NCI-H526 (cell line): ENCODE results near the gene HESX1.
A peak's percentile ranks its signal among the peaks of the same experiment; 100 is the strongest.

ENCODE experiments used
- DNase-seq, 2 experiments: peaks; one replicate each; lab custom pipeline; 2025; lab: John Stamatoyannopoulos, UW

The HESX1 gene

DNA sequence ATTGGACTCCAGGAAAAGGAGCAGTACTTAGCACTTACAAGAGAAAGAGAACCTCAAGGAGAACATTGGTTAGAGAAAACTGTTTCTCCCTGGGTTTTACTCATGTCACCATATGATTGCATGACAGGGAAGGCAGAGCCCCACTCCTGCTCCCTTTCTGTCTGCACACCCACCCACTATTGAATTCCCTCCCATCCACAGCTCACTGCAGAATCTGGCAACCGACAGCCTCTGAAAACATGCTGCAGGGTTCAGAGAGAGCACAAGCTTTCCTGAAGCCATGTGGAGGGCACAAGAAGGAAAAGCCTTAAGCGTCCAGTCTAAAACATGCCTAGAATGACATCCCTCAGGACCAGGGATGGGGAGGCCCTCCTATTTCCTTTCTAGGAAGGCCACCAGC, 31.6 kb downstream of the HESX1 start:
- DNase-seq: no peak

DNA sequence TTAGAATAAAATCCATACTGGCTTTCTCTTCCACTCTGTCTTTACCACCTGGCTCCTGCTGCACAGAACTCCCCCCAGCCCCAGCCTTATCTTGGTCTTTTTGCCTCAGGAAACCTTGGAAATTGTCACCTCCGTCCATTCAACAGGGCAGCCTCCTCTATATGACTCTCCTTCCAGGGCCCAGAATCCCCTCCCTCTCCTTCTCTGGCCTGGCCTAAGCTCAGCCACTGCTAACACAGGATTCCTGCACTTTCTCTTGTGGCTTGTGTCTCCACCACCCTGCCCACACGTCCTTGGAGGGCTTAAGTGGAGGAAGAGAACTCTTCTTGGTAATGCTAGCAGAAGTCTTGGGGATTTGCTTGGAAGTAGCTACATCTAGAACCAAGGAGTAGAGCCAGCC, 33.1 kb downstream of the HESX1 start:
- DNase-seq: no peak

DNA sequence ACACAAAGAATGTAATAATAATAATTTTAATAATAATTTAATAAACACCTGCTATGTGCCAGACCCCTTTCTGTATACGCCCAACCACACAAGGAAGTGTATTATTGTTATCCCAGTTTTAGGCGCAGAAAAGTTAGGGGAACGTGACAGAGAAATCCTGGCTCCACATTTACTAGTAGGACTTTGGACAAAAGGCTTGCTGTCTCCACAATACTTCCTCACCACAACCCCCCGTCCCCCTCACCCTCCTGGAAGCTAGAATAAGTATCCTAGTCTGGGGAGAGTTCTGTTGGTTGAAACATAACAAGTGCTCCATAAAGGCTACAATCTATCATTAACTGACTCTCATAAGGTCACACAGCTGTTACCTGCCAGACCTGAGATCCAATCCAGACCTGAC, 34.1 kb downstream of the HESX1 start:
- no peak for DNase-seq

DNA sequence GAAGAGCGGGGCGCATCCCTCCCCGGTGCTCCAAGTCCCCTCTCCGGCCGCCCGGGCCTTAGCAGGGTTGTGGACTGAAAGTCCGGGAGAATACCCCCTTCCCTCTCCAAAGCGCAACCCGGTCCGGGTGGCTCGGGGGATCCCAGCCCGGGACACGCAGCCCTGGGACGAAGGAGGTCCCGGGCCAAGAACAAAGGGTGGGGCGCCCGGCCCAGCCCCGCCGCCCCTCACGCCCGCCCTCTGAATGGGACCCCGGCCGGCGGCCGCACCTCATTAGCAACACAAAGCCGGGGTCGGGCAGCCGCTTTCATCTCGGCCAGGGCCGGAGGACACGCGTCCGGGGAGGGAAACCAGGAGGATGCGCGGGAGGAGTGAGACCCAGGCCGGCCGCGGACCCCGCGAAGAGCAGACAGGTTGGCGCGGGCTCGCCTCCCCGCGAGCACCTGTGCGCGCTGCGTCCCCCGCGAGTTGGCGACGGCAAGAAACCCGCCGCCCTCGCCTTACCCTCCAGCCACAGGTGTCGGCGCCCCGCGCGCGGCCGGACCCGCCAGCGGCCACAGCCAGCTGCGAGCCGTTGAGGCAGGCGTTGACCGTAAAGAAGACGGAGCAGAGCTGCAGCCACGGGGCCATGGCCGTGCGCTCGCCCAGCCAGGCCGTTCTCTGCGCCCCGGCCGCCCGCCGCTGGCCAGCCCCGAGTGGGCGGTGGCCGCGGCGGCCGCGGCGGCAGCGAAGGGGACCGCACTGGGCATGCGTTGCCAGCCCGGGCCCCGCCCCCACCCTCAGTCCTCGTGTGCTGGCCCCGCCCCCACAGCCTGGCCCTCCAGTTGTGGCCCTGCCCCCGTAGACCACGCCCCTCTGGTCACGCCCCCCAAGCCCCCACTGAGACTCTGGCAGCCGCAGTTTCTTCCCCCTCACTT, 34.9 kb downstream of the HESX1 start, which contains the start of gene IL17RD:
TSS of gene IL17RD (minus strand) at position 697 of the 917 bp plus-strand sequence. CDS start at position 630, 67 bp downstream.
- DNase-seq: peak; percentile 19 to 88

DNA sequence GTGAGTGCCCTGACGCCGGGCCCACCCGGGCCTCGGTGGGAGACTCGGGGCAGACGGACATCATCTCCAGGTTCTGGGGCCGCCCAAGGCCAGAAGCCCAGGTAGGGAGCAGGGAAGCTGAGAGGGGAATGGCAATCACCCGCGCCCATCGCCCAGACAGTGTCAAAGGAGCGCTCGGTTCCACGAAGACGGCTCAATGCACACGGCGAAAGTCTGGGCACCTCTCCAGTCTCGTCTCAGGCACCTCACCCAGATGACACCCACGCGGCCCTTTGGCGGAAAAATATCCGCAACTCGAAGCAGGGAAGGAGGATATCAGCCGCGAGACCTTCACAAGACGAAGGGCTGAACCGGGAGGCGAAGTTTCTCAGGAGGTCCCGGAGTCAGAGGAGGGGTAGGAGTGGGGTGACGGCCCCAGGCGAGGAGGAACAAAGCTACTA, 35.5 kb downstream of the HESX1 start:
- DNase-seq: no peak

DNA sequence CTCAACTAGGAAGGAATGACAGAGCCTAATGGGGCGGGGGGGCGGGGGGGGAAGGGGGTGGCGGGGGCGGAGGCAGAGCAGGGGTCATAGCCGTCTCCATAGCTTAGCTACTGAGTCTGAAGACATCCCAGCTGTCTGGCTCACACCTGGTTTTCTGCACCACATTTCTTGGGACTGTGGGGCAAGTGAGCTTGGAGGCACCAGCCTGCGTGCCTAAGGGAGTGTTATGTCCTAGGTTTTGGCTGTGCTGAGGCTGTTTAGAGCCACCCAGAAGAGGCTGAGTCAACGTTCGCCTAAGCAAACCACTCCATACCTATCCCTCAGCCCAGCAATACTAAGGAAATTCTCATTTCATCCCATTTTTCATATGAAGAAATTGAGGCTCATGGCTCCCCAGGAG, 36.0 kb downstream of the HESX1 start:
- DNase-seq: peak in 1 of 2 experiments; percentile 7

DNA sequence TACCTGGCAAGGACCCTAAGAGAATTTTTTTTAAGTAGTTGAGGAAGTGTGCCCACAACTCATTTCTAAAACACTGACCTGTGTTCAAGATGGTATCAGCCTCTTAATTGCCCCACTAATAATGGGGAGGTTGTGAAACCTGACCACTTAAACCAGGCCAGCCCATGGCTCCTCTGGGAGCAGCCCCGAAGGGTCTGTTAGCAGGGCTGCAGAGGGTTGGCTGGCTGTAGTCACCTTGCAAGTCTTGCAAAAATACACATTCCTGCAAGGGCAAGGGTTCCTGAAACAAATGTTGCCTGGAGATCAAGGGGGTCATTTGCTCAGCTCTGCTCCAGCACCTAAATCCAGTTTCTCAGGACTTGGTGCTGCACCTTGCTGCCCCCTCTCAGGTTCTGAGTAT, 37.9 kb downstream of the HESX1 start:
- DNase-seq: no peak

DNA sequence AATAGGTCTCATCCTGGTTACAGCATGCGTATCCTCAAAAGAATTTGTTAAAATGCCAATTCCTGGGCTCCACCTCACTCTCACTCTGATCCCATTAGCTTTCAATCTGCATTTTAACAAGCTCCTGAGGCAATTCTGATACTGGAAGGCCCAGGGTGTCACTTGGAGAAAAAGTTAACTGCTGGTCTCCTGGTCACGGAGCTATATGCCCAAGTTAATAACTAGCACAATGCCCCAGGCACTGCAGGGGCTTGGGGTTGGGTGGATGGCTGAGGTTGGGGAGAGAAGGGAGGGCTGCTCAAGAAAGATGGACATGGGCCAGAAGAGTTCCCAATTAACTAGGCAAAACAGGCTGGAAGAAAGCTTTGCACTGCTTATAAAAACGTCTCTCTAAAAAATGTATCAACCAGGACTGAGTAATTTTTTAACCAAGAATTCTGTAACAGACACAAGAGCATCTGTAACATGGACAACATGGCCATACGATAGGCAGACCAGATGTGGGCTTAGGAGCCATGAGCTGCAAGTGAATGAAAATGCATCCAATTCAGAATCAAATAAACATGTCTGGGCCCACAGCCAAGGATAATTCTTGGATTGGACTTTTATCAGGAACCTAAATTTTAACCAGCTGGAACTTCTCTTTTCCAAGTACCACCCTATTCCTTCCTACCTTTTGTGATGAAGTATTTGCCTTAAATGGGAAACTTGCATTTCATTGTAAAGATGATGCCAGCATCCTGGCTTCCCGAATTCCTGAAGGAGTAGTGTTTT, 38.8 kb downstream of the HESX1 start:
- DNase-seq: no peak

DNA sequence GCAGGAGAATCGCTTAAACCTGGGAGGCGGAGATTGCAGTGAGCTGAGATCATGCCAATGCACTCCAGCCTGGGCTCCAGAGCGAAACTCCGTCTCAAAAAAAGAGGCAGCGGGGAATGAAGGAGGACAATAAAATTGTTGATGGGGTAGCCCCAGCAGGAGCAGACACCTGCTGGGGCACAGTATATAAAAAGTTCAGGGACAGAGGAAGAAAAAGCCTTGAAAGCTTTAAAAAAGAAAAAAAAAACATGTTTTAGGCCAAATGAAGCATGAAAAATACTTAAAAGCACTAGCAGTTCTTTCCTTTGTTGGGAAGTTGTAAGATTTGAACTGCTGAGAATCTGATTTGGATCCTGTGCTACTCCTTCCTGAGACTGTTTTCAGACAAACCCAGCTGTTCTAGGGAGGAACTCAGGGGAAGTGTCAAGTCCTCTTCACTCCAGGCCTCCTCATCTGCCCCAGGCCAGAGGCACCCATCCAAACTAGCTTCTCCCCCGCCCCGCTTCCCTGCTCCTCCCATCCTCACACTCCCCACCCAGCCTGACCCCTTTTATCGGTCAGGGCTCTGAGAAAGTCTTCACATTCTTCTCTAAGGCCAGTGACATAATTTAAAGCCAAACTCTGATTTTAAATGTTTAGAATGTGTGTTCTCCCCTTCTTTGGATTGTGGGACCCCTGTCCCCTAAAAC, 39.6 kb downstream of the HESX1 start:
- DNase-seq: no peak

DNA sequence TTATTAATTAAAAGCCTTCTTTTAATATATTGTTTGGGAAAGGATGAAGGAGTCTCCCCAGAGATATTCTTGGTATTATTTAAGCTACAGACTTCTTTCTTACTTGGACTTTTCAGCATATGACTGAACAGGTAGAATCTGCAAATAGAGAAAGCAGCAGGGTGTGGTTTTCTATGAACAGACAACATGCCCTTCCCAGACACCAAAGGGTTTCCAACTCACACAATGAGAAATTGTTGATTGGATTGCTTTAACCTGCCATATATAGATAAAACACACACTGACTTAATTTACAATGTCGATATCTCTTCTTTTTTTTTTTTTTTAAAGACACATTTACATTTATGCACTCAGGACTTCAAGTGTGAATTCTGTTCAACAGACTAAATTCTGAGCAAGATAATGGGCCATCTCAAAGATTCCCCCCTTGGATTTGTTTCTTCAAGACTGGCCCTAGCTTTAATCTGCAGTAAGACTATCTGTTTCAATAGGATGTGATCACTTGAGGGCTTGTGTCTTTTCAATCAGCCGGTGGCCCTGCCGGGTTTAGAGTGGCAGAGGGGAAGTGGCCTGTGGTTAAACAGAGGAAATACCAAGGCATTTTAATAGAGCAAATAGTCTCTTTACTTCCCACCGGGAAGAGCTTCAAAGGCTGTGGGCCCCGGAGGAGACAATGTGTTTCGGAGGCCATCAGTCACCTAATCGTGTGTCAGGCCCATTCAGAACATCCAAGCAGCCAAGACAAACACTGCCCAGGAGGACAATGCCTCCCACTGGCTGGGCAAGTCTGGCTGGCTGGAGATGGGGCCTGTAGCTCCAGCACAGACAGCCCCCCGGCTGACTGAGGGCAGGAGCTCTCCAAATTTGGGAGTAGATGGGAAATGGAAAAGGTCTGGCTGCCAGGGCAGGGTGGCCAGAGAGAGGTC, 40.7 kb downstream of the HESX1 start:
- no peak for DNase-seq

DNA sequence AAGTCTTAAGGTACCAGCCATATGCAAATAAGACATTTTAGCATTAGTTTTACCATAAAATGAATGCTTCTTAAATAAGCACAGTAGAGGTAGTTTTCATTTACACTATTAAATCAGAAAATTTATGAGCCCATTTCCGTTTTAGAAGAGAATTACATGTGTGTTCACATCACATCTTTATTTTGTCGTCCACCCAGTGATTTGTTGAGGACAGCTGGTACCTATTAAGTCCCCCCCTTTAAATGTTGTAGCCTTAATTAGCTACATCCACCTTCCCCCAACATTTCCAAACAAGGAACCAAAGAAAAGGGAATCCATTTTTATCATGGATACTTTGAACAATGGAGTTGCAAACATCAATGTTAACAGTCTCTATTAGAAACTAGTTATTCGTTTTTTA, 41.5 kb downstream of the HESX1 start:
- DNase-seq: no peak

DNA sequence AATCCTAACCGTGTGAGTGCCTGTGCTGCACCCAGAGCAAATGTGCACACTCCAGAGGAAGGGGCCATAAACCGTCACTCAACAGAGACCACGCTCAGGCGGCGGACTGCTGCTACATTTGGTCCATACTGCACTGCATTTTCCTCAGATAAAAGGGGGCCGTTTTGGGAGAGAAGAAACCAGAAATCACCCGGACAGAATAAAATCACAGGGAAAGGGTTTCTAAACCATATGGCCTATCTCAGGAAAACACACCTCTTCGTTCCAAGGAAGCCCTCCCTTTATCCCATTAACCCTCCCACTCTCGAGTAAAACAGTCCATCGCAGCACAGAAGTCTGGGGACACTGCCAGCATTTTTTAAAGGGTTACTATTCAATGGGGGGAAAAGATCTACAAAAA, 42.2 kb downstream of the HESX1 start:
- DNase-seq: no peak

DNA sequence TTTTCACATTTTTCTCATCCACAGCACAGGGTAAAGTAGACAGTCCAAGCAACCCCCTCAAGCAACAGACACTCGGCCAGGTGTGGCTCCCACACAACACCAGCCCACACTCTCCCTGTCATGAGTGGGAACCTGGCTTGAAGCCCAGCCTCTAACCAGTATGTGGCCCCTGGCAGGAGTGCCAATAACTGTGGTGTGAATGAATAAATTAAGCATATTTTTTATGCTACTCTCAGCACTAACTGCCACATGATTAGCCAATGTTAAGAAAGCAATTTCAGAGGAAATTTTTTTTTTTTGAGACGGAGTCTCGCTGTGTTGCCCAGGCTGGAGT, 44.5 kb downstream of the HESX1 start:
- no peak for DNase-seq

DNA sequence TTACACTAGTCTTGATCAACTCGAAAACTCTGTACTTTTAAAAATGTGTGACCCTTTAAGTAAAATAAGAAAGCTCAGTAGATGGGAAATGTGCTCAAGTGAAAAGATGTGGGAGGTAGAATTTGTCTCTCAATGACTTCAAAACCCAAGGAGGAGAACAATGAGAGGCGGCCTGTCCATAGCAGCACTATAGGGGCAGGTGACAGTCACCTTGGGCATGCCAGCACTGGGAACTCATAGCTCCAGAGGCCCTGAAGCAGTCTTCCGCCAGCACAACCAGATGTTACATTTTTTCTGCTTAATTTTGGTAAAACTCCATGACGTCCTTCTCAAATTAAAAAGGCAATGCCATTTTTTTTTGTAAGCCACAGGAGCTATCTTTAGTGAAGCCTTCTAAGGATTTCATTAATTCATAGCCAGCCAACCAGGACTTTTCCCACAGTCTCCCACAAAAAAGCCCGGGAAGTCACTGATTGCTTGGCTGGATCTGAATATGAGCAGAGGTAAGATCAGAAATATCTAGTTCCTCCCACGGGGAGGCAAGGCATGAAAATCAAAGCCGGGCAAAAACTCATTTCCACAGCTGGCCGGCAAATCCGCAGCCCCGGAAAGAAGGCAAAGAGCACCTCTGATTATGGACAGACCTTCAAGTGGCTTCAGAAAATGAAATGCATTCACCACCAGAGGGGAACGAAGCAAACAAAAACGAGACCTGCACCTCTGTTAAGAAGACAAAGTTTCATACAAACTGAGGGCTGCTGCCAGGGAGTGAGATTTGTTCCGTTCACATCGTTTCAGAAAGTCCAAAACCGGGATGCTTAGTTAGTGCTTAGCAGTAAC, 45.1 kb downstream of the HESX1 start:
- no peak for DNase-seq

DNA sequence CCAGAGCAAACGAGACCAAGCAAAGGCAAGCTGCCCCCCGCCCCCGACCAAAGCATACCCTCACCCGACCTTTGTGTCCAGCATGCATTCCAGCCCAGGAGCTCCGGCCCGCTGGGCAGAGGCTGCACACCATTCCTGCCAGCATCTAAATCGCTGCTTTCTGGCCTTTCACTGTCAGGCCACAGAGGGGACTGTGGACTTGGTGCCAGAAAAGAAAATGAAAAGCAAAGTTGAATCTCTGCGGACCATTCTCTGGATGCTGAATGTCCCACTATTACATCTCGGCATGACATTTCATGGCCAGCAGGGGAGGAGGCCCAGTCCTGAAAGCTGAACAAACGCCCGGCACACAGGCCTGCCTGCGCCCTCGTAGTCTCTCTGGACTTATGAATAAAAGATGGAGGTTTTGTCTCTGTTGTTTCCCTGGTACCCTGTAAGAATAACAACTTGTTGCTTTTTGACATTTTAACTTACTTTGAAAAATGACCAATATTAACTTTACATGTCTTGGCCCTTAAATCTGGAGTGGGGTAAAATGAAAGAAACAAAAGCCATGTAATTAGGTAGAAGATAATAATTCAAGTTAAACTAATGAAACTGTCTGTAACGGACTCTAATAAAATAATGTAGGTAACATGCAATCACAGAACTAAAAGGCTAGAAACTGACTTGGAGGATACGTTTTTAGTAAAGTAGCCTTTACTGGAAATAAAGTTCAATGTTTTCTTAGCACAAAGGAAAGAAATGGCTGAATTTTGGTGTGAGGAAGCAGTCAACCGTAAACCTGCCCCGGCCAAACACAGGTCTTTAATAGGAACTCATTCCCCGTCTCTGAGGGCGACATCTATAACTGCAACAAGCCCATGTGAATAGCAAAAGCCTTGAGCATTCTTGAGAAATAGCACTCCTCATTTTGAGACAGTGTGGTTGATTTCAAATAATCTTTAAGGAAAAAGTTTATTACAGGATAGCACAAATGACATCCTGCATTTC, 47.3 kb downstream of the HESX1 start:
- DNase-seq: no peak

DNA sequence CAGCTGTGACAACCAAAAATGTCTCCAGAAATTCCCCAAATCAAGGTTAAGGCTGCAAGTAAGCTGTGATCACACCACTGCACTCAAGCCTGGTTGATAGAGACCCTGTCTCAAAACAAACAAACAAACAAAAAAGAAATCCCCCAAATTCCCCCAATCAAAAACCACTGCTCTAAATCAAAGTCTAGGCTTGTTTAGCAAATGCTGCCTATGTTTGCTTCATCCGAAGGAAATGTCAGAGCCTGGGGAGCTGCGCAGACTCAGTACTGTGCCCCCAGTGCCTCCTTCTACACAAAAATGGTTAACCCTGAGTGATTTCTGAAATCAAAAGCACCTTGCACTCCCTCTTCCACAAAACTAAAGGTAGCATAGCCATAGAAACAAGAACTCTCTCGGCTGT, 48.0 kb downstream of the HESX1 start:
- no peak for DNase-seq

DNA sequence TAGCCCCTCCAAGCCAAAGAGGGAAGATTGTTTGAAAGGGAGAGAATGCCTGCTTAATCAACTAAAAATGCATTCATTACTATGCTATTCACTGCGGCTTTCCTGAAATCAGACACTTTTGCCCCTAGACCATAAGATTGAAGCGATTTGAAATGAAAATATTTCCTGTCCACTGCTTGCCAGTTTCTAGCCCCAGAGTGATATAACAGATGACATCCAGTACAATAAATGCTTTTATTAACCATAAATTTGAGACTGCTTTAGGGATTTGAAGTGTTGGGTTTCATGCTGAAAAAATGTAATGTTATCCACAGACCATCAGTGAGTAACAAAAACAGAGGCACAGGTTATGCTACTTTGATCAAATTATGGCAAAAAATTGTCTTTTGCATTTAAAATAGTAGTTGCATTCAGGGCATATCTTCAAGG, 48.7 kb downstream of the HESX1 start:
- DNase-seq: no peak

DNA sequence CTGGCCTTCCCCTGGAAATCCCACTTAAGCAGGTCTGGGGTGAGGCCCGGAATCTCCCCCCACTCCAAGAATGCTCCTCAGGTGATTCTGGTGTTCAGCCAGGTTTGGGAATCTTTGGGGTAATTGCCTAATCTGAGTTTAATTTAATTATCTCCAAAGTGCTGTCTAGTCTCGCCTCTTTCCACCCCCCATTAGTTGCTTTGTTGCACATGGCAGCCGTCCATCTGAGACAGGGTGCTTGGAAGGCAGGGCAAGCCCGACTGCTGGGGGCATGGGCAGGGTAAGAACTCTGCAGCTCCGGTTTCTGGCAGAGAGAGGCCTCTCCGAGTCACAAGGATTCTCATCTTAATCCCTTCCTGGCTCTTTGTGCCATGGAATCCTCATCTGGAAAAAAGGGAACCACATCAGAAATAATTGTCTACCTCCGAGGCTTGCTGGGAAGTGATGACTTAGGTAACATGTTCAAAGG, 49.6 kb downstream of the HESX1 start:
- no peak for DNase-seq
